Activated CD4-positive, alpha-beta T cell treated with anti-CD3 and anti-CD28 coated beads for 1 hour (primary cell): Measurements from ENCODE around the gene HIVEP2.

Source experiments
- DNase-seq: peaks from one replicate; pipeline ENCODE4 v3.0.0-alpha.2; 2020

The HIVEP2 gene

DNA sequence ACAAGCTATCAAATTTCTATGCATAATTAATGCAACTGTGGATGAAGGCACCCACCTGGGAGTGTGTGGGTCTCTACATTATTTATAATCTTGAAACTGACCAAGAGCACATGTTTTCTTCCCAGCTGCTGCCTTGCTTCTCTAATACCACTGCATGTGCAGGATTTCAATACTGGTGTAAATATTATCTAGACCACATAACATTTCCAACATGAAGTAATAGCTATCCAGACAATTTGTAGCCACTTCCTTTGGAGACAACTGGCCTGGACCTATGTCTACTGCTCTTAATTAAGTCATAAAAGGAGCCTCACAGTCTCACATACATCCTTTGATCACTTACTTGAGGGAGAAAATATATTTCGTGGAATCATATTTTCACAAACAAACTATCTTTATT, 180.7 kb downstream of the HIVEP2 start:
- no peak for DNase-seq

GRCh38 chr6:142763205-142763604, 181.8 kb downstream of the HIVEP2 start:
- DNase-seq, result no peak

DNA sequence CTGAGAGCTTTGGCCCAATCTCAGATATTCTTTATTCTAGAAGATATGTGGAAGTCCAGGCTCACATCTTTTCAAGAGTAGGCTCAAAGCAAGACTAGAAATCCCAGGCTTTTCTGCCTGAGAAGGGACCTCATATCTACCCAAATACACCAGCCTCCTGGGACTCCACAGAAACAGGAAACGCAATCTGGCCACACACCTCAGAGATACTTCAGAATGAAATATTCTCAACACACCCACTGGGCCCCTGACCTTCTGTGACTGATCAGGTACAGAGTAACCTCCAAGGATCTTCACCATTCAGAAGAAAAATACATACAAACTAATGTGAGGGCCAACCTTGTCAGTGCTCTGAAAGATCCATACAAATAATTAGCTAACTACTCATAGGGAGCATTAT, 183.2 kb downstream of the HIVEP2 start:
- DNase-seq, result no peak

DNA sequence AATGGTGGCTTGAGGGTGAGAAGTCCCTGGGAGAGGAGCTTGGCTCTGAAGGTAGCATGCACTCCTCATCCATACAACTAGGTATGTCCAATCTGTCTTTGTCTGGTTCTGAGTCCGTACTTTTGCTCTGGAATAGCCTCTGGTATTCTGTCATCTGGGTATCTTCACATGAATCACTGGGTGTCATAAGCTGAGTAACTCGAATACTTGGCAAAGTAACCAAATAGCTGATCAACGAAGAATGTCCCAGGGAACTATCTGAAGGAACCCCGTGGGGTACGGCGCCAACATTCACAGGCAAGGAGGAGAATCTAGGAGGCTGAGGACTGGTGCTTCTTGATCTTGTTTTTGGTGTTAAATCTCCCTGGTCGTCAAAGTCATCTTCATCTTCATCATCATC, 184.8 kb downstream of the HIVEP2 start:
- DNase-seq, result no peak

DNA sequence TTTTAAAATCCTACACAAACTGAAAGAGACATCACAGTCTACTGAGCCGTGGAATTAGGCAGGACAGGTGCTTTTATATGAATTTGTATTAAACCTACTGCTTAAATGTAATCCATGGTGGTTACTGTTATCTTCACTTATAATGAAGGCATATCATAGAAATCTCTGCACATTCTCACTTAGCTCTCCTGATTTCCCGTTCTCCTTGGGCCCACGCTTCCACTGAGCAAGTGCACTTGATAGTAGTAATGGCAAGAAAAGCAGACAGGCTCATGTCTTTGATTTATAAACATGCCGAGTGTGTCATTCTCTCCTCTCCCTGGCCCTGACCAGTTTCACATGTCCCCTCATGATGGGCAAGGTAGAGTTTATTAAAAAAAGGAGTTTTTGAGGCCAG, 186.3 kb downstream of the HIVEP2 start:
- DNase-seq, result no peak

DNA sequence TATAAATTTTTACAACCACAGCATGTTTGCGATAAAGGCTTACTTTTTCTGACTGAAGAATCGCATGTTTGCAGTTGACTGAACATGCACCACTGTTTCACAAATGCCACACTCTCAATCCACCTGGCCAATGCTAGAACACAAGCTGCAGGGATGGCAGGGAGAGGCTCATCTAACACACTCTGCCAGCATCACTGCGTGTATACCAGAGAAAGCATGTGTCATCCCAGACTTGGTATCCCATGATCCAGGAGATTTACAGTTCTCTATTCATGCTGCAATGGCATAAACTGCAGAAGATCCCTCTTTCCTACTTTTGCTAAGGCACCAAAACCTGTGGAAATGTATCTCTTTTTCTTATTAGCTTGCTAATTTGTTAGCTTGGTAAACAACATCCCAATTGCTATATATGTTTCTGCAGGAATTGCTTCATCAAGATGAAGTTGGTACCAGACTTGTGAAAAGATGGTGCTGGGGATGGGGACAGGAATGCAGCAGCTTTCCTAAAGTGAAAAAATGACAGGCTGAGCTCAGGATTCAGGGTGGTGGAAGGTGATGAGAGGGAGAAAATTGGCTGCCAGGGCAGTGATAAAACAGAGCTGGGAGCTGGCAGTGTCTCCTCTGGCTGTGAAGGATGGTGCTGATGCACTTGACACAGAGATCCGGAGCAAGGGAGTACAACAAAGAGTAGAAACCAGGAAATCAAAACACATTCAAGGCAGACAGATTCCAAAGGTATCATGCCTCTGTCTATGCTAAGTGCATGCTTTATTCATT, 186.9 kb downstream of the HIVEP2 start:
- DNase-seq, result no peak

DNA sequence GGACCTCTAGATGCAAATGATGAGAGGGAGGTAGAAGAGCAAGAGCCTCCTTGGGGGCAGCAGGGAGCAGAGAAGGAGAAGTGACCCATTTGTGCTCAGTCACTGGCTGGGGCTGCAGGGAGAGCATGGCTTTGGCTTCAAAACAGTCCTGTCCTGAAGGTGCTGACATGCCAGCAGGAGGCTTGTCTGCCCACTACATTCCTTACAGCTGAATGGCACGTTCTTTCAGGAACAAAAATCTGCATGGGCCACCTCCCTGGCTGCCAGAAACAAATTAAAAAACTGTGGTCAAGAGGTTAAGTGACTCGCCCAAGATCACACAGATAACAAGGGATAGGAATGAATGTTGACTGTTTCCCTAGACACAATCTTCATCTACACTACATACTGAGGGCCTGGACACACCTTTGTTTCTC, 188.8 kb downstream of the HIVEP2 start:
- DNase-seq, result no peak

DNA sequence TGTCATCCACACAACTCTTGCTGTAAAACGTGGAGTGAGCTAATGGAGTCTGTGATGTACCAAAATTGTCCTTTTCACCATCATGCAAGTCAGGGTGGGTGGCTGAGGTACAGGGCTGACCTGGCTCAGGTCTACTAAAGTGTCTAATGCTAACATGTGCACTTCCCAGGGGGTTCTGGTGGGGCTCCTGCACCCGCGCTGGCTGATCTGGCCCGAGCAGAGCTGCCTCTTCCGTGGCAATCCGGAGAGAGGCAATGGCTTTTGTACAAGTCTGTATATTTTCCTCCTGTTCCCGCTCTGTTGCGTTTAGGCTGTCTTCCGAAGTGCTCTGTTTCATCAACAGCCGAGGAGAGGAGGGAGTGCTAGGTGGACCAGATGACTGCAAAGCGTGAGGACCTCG, 191.8 kb downstream of the HIVEP2 start:
- no peak for DNase-seq

DNA sequence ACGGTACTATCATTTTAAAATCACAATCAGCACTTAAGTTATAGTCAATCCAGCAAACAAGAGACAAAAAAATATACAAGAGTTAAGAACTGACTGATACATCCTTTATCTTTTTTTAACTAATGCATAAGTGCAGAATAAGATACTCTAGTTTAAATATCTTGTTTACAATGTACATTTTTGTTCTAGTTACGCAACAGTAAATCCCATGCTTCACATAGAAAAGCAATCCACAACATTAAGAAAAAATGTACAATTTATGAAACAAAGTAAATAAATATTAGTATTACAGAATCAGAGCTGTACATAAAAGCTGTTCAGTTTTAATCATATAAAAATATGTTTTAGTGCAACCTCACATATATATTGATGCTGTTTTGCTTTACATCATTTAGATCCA, 192.6 kb downstream of the HIVEP2 start:
- no peak for DNase-seq

DNA sequence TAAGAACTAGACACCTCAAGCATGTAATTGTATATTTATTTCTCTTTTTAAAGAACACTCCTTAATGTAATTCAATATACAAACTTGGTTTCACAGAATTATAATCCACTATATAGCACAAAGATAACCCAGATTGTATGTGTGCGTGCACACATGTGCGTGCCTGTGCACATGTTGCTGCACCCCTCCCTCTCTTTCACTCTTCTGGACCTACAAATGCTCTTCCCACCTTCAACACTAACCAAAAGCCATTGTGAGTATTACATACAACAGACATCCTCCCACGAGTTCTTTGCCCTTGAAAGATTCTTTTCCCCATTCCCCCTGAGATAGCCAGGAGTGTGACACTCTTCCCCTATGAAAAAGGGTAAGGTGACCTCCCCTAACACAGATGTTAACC, 193.5 kb downstream of the HIVEP2 start:
- DNase-seq, result no peak

- DNase-seq, result no peak
Observed at GRCh38 chr6:142750998-142751397, 194.0 kb downstream of the HIVEP2 start.

GRCh38 chr6:142749556-142749955, 195.4 kb downstream of the HIVEP2 start:
- DNase-seq, result no peak

DNA sequence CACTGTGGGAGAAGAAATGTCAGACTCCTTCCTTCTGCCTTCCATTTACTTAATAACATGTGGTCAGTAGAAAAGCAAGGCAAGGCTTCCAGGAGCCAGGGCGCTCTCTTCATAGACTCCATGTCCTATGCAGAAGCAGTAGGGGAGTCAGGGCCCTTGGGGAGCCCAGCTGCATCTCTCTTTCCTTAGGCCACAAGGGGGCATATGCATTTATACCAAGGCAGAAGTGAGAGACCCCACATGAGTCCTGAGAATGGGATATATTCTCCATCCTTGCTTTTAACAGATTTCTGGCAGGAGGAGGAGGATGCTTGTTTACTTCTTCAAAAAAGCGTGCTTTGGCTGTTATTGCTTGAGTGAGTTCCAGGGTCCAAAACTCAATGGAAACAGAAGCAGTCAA, 198.5 kb downstream of the HIVEP2 start:
- DNase-seq, result no peak

DNA sequence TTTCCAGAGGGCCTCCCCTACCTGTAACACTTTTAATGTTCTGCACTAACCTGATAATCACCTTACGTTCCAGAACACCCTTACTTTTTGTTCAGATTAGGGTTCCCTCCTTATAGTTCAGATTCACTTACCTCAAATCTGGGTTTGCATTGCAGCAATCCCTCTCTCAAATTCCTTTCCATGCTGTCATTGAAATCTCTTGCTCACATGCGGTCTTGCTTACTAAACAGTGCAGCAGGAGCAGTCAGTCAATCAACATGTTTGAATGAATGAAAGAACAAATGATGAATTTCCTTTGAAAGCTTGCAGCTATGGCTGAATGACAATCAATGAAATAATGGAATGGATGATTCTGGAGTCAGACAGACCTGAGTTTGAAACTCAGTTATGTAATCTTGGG, 200.1 kb downstream of the HIVEP2 start:
- DNase-seq, result no peak

- DNase-seq, result no peak
Observed at GRCh38 chr6:142740449-142740848, 204.5 kb downstream of the HIVEP2 start.

DNA sequence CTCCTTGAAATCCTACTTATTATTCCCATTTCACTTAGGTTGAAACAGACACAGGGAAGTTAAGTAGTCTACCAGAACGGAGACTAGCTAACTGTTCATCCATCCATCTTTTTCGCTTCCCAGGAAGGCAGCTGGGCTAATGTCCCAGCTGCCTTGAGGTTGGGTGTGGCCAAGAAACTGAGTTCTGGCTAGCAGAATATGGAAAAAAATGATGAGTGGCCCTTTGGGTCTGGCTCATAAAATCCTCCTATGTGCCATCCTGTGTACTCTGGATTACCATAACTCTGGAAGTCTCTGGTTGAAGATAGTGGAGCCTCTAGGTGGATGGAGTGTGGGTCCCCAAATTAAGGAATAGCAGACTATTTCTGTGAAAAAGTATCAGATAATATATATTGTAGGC, 206.2 kb downstream of the HIVEP2 start:
- DNase-seq, result no peak

- DNase-seq, result no peak
Observed at GRCh38 chr6:142738035-142738396, 207.0 kb downstream of the HIVEP2 start.

DNA sequence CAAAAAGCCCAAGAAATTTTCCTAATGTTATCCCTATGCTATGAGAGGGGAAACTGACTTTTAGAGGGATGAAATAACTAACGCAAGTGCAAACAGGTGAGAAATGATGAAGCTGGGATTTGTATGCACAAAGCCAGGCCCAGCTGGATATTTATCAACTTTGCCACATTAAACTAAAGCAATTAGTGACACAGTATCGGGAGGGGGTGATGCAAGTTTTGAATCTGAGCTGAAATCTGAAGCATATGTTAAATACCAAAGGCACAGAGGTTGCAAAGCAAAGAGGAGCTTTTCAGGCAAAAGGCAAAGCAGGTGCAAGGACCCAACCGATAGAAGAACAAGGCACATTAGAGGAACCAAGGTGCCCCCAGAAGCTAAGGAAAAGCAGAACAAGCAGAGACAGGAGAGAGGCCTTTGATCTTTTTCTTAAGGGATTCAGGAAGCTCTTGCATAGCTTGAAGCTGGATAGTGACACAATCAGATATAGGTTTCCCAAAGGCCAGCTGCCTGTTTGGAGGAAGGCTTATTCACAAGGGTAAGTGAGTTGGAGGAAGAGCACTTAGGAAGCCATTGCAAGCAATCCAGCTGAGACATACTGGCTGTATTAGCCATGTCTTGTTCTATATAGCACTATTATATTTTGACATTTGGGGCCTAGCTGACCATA, 207.5 kb downstream of the HIVEP2 start:
- no peak for DNase-seq

- DNase-seq, result no peak
Observed at GRCh38 chr6:142735204-142735603, 209.8 kb downstream of the HIVEP2 start.

DNA sequence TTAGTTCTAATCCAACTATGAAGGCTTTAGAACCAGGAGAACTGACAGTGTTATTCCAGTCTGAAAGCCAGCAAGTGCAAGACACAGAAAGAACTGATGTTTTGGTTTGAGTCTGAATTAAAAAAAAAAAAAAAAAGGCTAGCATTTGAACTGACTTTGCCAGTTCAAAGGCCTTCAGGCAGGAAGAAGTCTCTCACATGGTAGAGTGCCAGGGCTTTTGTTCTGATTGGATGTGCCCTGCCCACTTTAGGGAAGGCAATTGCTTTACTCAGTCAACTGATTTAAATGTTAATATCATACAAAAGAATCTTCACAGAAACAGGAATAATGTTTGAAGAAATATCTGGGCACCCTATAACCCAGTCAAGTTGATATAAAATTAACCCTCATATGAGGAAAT, 212.2 kb downstream of the HIVEP2 start:
- no peak for DNase-seq

- no peak for DNase-seq
Observed at GRCh38 chr6:142731611-142732010, 213.4 kb downstream of the HIVEP2 start.

DNA sequence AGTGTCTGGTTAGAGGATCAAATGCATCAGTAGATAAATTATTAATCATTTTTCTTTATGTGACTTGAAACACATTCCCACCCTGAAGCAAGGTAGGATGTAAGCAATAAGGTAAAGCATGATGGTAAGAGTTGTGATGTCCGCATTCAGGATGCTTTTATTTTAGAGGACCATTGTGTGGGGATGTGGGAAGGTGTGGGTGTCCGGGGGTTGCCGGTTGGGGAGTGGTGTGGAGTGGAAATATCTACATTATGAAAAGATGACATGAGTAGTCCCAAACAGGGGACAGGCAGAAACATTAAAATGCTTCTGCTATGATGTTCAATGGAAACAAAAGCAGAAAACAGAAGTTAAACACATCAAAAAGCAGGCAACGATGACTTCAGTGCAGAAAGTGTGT, 215.4 kb downstream of the HIVEP2 start:
- DNase-seq, result no peak

DNA sequence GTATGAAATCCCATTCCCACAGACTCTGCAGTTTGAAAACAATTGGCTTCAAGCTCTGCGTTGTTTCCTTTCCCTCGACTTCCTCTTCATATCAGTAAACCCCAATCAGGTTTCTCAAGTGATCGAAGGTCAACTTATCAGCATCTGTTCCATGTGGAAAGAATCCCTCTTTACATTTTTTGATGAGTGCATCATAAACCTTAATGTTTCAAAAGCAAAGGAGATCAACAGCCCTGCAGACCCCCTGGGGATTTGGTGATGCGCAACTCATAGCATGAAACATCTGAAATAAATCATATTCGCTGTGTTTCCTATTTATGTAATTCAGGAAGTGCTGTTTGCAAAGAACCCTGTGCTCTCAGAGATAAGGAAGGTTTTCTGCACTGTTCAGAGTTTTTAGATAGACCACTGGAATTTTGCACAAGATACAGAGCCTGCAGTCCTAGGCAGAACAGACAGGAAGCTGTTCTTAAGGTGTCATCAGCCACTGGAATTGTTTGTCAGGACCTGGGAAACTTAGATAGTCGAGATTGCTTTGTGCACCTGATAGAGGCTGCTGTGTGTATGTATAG, 216.0 kb downstream of the HIVEP2 start:
- no peak for DNase-seq

DNA sequence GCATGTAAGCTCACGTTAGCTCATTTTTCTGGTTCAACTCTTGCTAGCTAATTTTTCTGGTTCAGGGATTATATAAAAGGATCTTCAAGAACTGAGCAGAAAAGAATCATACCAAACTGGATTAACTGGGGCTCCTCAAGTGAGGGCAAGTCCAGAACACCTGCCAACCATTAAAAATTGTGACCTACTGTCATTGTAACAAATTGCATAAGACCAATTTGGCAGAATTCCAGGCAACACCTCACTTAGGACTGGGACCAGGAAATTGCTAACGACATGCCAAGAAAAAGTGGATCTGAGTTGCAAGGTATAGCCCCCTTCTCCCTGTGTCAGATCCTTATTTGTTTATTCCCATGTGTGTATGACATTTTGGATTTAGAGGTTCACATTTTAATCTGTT, 216.6 kb downstream of the HIVEP2 start:
- no peak for DNase-seq

GRCh38 chr6:142726616-142727015, 218.4 kb downstream of the HIVEP2 start:
- no peak for DNase-seq
